Gastroesophageal sphincter (tissue), 4 donors: ENCODE data around the gene ATP11B. TPM values are rescaled to one million over a fixed set of nuclear protein-coding genes. Genes with fewer than 3 reads are reported as not detected.

ENCODE experiments used
- ATAC-seq: fragments of 150-250 bp; one replicate; pipeline ENCODE4 v1.9.1; 2016; ENCODE audit warnings: mild to moderate bottlenecking, moderate library complexity
- H3K27ac ChIP-seq, 4 donors: fragments of 200-600 bp; sonication (generic) in 3 of 4; 1 replicate in 3 of 4; 2 replicates in 1 of 4; pipeline ENCODE4 v1.5.1; 2016 to 2019
- H3K27me3 ChIP-seq: fragments of 200-600 bp; sonication (generic); one replicate; pipeline ENCODE4 v1.5.1; 2019
- H3K36me3 ChIP-seq, 2 donors: fragments of 200-600 bp; sonication (generic); one replicate each; pipeline ENCODE4 v1.5.1; 2019; ENCODE audit warnings: control low read depth in 1 of 2
- H3K4me1 ChIP-seq, 3 donors: fragments of 200-600 bp; sonication (generic); 1 replicate in 2 of 3; 2 replicates in 1 of 3; pipeline ENCODE4 v1.5.1; 2016 to 2019; ENCODE audit warnings: control low read depth in 2 of 3
- H3K4me3 ChIP-seq, 2 donors: fragments of 200-600 bp; sonication (generic); one replicate each; pipeline ENCODE4 v1.5.1; 2019; ENCODE audit warnings: mild to moderate bottlenecking in 1 of 2, moderate library complexity in 1 of 2
- H3K9me3 ChIP-seq, 3 donors: fragments of 200-600 bp; sonication (generic); one replicate each; pipeline ENCODE4 v1.5.1; 2017 to 2019; ENCODE audit warnings: control low read depth in 2 of 3
- CTCF ChIP-seq, 4 experiments: fragments of 200-600 bp in 2 of 4; fragments of 450-650 bp in 2 of 4; sonication (generic) in 1 of 4; IDR thresholded peaks; one replicate each; pipeline ENCODE4 v1.5.1; 2017 to 2019; ENCODE audit warnings: antibody characterized with exemption in 4 of 4, mild to moderate bottlenecking in 2 of 4, moderate library complexity in 2 of 4
- EP300 ChIP-seq: sonication (generic); formaldehyde crosslinking; IDR thresholded peaks from one replicate; pipeline ENCODE4 v1.6.1; 2017; ENCODE audit warnings: antibody characterized with exemption, mild to moderate bottlenecking
- POLR2A ChIP-seq, 2 donors: fragments of 450-650 bp; IDR thresholded peaks; one replicate each; pipeline ENCODE4 v1.6.1; 2017; ENCODE audit warnings: antibody characterized with exemption in 2 of 2, mild to moderate bottlenecking in 2 of 2, moderate library complexity in 1 of 2
- POLR2AphosphoS5 ChIP-seq: sonication (generic); formaldehyde crosslinking; IDR thresholded peaks from one replicate; pipeline ENCODE4 v1.6.1; 2017; ENCODE audit warnings: antibody characterized with exemption
- WGBS, 2 donors: methylation state at CpG; one replicate each; pipeline ENCODE4 v1.1.5; 2018; ENCODE audit warnings: low coverage in 1 of 2; 5-methylcytosine and 5-hydroxymethylcytosine counted together
- total RNA-seq, 4 donors: library from RNA; depleted of rRNA; stranded (reverse); fragments of >200 nt; gene quantifications; one replicate each; pipeline ENCODE4 v1.1.0, GENCODE V29; 2016

ATP11B gene
- total RNA-seq, 4 donors from 2014 or later: 53.8 to 70.7 (median 58.6) TPM

GRCh38 chr3:182879031-182879611 is 85.8 kb downstream of the ATP11B start:
- 92% methylated on average over 1 of the region's 1 CpG; no CpG with 5 or more reads in 1 of the 2 donors for WGBS, 2 donors
- no peak for ATAC-seq
- H3K36me3 ChIP-seq: peaks cover 3 to 80% of the 10 kb centered on the region in 2 donors
- H3K27me3 ChIP-seq: no peaks in the 10 kb centered on the region
- TF ChIP-seq POLR2A (IDR thresholded peaks at IDR 0.05) (no peak), POLR2AphosphoS5 (no peak)
- H3K9me3 ChIP-seq: no peaks in the 10 kb centered on the region
- H3K27ac ChIP-seq: no peak overlapping the region
- H3K4me1 ChIP-seq: no peaks in the 10 kb centered on the region
- no peak overlapping the region for H3K4me3 ChIP-seq

DNA sequence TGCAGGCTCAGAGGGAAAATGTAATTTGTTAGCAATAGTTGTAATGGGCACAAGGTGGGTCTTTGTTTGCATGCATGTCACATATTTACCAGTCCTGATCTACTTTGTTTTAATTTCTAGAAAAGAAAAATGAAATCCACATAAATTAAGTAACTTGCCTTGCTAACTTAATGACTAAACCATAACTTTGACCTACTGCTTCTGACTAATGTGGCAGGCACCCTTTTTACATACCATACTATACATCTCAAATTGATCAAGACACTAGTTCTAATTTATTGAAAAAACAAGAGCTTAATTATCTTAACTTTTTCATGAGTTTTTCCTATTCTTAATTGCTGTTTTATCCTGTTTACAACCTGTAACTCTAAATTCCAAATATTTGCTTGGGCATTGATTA is 93.2 kb downstream of the ATP11B start:
- Histone ChIP-seq H3K9me3 (no peaks in the 10 kb centered on the region), H3K4me3 (no peak overlapping the region), H3K36me3 (peaks cover 5 to 78% of the 10 kb centered on the region in 2 donors), H3K27me3 (no peaks in the 10 kb centered on the region), H3K4me1 (no peaks in the 10 kb centered on the region), H3K27ac (no peak overlapping the region)
- no peak for ATAC-seq
- TF ChIP-seq EP300: no peak
- no peak for TF ChIP-seq CTCF (IDR thresholded peaks at IDR 0.05)
- no peak for TF ChIP-seq POLR2AphosphoS5
- no peak for TF ChIP-seq POLR2A (IDR thresholded peaks at IDR 0.05)

GRCh38 chr3:182889948-182890629 is 96.8 kb downstream of the ATP11B start:
- TF ChIP-seq CTCF (IDR thresholded peaks at IDR 0.05) (no peak), POLR2A (IDR thresholded peaks at IDR 0.05) (no peak), POLR2AphosphoS5 (no peak), EP300 (no peak)
- H3K36me3 ChIP-seq: peaks cover 5 to 90% of the 10 kb centered on the region in 2 donors
- no peaks in the 10 kb centered on the region for H3K27me3 ChIP-seq
- no peak overlapping the region for H3K27ac ChIP-seq
- no peaks in the 10 kb centered on the region for H3K4me1 ChIP-seq
- ATAC-seq: no peak
- WGBS, 2 donors: 83 to 89% methylated on average over 3 of the region's 3 CpGs
- H3K9me3 ChIP-seq: no peaks in the 10 kb centered on the region
- no peak overlapping the region for H3K4me3 ChIP-seq

DNA sequence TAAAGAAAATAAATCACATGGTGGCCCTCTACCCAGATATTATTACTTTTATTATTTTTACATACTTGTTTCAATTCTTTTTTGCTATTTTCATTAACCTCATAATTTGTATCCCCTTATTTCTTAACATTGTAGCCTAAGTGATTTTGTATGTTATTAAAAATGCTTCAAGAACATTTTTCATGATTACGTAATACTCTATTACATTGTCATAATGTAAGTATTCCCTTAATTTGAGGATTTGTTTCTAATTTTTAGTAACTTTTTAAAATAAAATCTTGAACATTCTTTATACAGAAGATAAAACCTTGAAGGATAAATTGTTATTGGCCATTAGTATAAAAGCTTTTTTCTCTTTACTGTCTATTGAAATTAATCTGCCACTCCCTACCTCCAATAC is 98.1 kb downstream of the ATP11B start:
- H3K36me3 ChIP-seq: peaks cover 5 to 91% of the 10 kb centered on the region in 2 donors

GRCh38 chr3:182892226-182892625 is 98.9 kb downstream of the ATP11B start:
- Histone ChIP-seq H3K4me3 (no peak overlapping the region), H3K9me3 (no peaks in the 10 kb centered on the region), H3K27me3 (no peaks in the 10 kb centered on the region), H3K27ac (no peak overlapping the region), H3K4me1 (peaks cover 0 to 5% (median 0%) of the 10 kb centered on the region in 3 donors), H3K36me3 (peaks cover 5 to 89% of the 10 kb centered on the region in 2 donors)
- TF ChIP-seq POLR2AphosphoS5 (no peak), CTCF (IDR thresholded peaks at IDR 0.05) (no peak), POLR2A (IDR thresholded peaks at IDR 0.05) (no peak), EP300 (no peak)
- 91 to 93% methylated on average over 4 of the region's 4 CpGs for WGBS, 2 donors
- no peak for ATAC-seq

More for the DNA sequence above, 98.1 kb downstream of the ATP11B start:
- ATAC-seq: no peak
- Histone ChIP-seq H3K4me1 (peaks cover 0 to 5% (median 0%) of the 10 kb centered on the region in 3 donors), H3K27me3 (no peaks in the 10 kb centered on the region), H3K9me3 (no peaks in the 10 kb centered on the region), H3K4me3 (no peak overlapping the region), H3K27ac (no peak overlapping the region)
- 91 to 92% methylated on average over 1 of the region's 1 CpG for WGBS, 2 donors
- TF ChIP-seq POLR2A (IDR thresholded peaks at IDR 0.05) (no peak), CTCF (IDR thresholded peaks at IDR 0.05) (no peak), EP300 (no peak), POLR2AphosphoS5 (no peak)
